HepG2 (cell line): ENCODE measurements around the gene PSMC3IP. TPM values are rescaled to one million over a fixed set of nuclear protein-coding genes. Genes with fewer than 3 reads are reported as not detected.

Source experiments
- BCLAF1 ChIP-seq: fragments of 450-650 bp; IDR thresholded peaks from 2 replicates; pipeline ENCODE4 v1.6.1; 2017; ENCODE audit warnings: mild to moderate bottlenecking
- CBFB ChIP-seq: sonication (generic); formaldehyde crosslinking; IDR thresholded peaks from 2 replicates; pipeline ENCODE4 v1.4.0; 2020; ENCODE audit warnings: missing genetic modification reagents
- CEBPG ChIP-seq: IDR thresholded peaks from 2 replicates; pipeline ENCODE4 v1.6.1; 2016
- ELF1 ChIP-seq: sonication (generic); formaldehyde crosslinking; IDR thresholded peaks from 2 replicates; pipeline ENCODE4 v1.4.0; 2020; ENCODE audit warnings: missing genetic modification reagents
- GLMP ChIP-seq: sonication (generic); formaldehyde crosslinking; IDR thresholded peaks from 2 replicates; pipeline ENCODE4 v1.9.0; 2021; ENCODE audit warnings: missing genetic modification reagents, mild to moderate bottlenecking, borderline replicate concordance
- IKZF1 ChIP-seq: fragments of 450-650 bp; IDR thresholded peaks from 2 replicates; pipeline ENCODE4 v1.7.1; 2016
- IRF2 ChIP-seq: IDR thresholded peaks from 2 replicates; pipeline ENCODE4 v1.6.1; 2018; ENCODE audit warnings: missing genetic modification reagents, missing compliant biosample characterization
- KLF9 ChIP-seq: IDR thresholded peaks from 2 replicates; pipeline ENCODE4 v1.6.1; 2016; ENCODE audit warnings: low read depth
- MED8 ChIP-seq: sonication (generic); formaldehyde crosslinking; IDR thresholded peaks from 2 replicates; pipeline ENCODE4 v1.8.1; 2023; ENCODE audit warnings: mild to moderate bottlenecking, missing genetic modification reagents; ENCODE audit not compliant: insufficient replicate concordance
- MTA3 ChIP-seq: sonication (generic); formaldehyde crosslinking; IDR thresholded peaks from 2 replicates; pipeline ENCODE4 v1.4.0; 2020; ENCODE audit warnings: missing genetic modification reagents
- PAXIP1 ChIP-seq: sonication (generic); formaldehyde crosslinking; conservative IDR thresholded peaks from 2 replicates; pipeline ENCODE4 v1.4.0; 2020; ENCODE audit warnings: mild to moderate bottlenecking, missing genetic modification reagents, moderate library complexity
- RBM22 ChIP-seq: fragments of 200-400 bp; formaldehyde crosslinking; optimal IDR thresholded peaks from 2 replicates; pipeline ENCODE3; 2017; ENCODE audit warnings: mild to moderate bottlenecking, low read length, moderate library complexity
- SRSF1 ChIP-seq: fragments of 200-400 bp; formaldehyde crosslinking; optimal IDR thresholded peaks from 2 replicates; pipeline ENCODE3; 2017; ENCODE audit warnings: mild to moderate bottlenecking, low read depth, low read length, moderate library complexity
- ZBTB34 ChIP-seq: sonication (generic); formaldehyde crosslinking; IDR thresholded peaks from 2 replicates; pipeline ENCODE4 v1.8.0; 2022; ENCODE audit warnings: mild to moderate bottlenecking, missing genetic modification reagents
- ZBTB38 ChIP-seq: sonication (generic); formaldehyde crosslinking; IDR thresholded peaks from 2 replicates; pipeline ENCODE4 v1.5.1; 2020; ENCODE audit warnings: mild to moderate bottlenecking, missing genetic modification reagents
- ZFX ChIP-seq: sonication (generic); formaldehyde crosslinking; IDR thresholded peaks from 2 replicates; pipeline ENCODE4 v1.4.0; 2020; ENCODE audit warnings: mild to moderate bottlenecking, low read depth, missing genetic modification reagents, moderate library complexity
- ZNF44 ChIP-seq: sonication (generic); formaldehyde crosslinking; IDR thresholded peaks from 2 replicates; pipeline ENCODE4 v1.5.1; 2020; ENCODE audit warnings: mild to moderate bottlenecking, missing genetic modification reagents
- ZNF510 ChIP-seq: sonication (generic); formaldehyde crosslinking; IDR thresholded peaks from 2 replicates; pipeline ENCODE4 v1.4.0; 2020; ENCODE audit warnings: low read depth, mild to moderate bottlenecking, missing genetic modification reagents
- ZNF615 ChIP-seq: sonication (generic); formaldehyde crosslinking; IDR thresholded peaks from 2 replicates; pipeline ENCODE4 v1.5.0; 2020; ENCODE audit warnings: mild to moderate bottlenecking, missing genetic modification reagents, borderline replicate concordance
- ZNF709 ChIP-seq: sonication (generic); formaldehyde crosslinking; IDR thresholded peaks from 2 replicates; pipeline ENCODE4 v1.5.0; 2020; ENCODE audit warnings: mild to moderate bottlenecking, missing genetic modification reagents
- ZNF850 ChIP-seq: sonication (generic); formaldehyde crosslinking; conservative IDR thresholded peaks from 2 replicates; pipeline ENCODE4 v1.9.0; 2021; ENCODE audit warnings: mild to moderate bottlenecking, missing genetic modification reagents
- polyA plus RNA-seq, 8 experiments: library from polyadenylated mRNA; depleted of rRNA in 3 of 8; stranded (reverse) in 7 of 8; unstranded in 1 of 8; fragments of >200 nt; fragmentation: Illumina TruSeq in 4 of 8; extraction: Trizol in 4 of 8; gene quantifications; 2 replicates each; pipeline versions ENCODE4 v1.2.1 to v1.2.3, GENCODE V29; 2011 to 2016; ENCODE audit warnings: low read depth in 4 of 8, missing spikeins in 1 of 8, mixed read lengths in 1 of 8; ENCODE audit not compliant: insufficient read depth in 1 of 8
- total RNA-seq, 5 experiments: library from RNA; depleted of rRNA; stranded (reverse); fragments of >200 nt; fragmentation: Illumina TruSeq; extraction: Trizol; gene quantifications; 2 replicates each; pipeline ENCODE4 v1.2.3, GENCODE V29; 2016; ENCODE audit warnings: low read depth in 1 of 5

Gene PSMC3IP
- total and polyA plus RNA-seq, 2 of the 13 experiments (the other 11 are each of a cell fraction or from before 2014, with no cell fraction given): 6.5 to 22.4 TPM

GRCh38 chr17:42561897-42562387, 15.6 kb downstream of the PSMC3IP start, which contains the start of gene COASY (continued):
- TF ChIP-seq ZNF615 (CRISPR knock-in tag): no peak
- peak; percentile 100 for TF ChIP-seq CBFB (CRISPR knock-in tag)
- TF ChIP-seq BCLAF1: no peak
- TF ChIP-seq MTA3: no peak
- no peak for TF ChIP-seq IKZF1
- TF ChIP-seq IRF2: peak; percentile 96
- peak; percentile 77 for TF ChIP-seq CEBPG (CRISPR knock-in tag)
- TF ChIP-seq ZNF850 (CRISPR knock-in tag): no peak; the same call in 1 of the 2 replicates
- peak; percentile 50 for TF ChIP-seq RBM22
- no peak for TF ChIP-seq SRSF1
- TF ChIP-seq ZNF44 (CRISPR knock-in tag): no peak; the same call in 1 of the 2 replicates
- TF ChIP-seq GLMP (CRISPR knock-in tag): no peak
- TF ChIP-seq ZBTB38 (CRISPR knock-in tag): peak; percentile 76; the same call in 1 of the 2 replicates
- peak; percentile 91 for TF ChIP-seq ZFX
- TF ChIP-seq PAXIP1 (CRISPR knock-in tag): peak; percentile 67
- TF ChIP-seq ELF1 (CRISPR knock-in tag): peak; percentile 99
- no peak; the same call in 1 of the 2 replicates for TF ChIP-seq ZNF709 (CRISPR knock-in tag)
- no peak for TF ChIP-seq KLF9
- peak; percentile 41; the same call in 1 of the 2 replicates for TF ChIP-seq ZBTB34 (CRISPR knock-in tag)
- TF ChIP-seq ZNF510: no peak; the same call in 1 of the 2 replicates
- TF ChIP-seq MED8: no peak
